Sigmoid colon (tissue), 4 donors: ENCODE measurements around the gene MIPEP.

Experiments
- CTCF ChIP-seq, 4 experiments: fragments of 450-650 bp in 3 of 4; fragments of 200-600 bp in 1 of 4; IDR thresholded peaks; one replicate each; pipeline ENCODE4 v1.5.1; 2016 to 2019; ENCODE audit warnings: antibody characterized with exemption in 4 of 4, mild to moderate bottlenecking in 3 of 4, moderate library complexity in 2 of 4
- EP300 ChIP-seq, 4 donors: sonication (generic); formaldehyde crosslinking; IDR thresholded peaks; one replicate each; pipeline ENCODE4 v1.6.1; 2017; ENCODE audit warnings: antibody characterized with exemption in 4 of 4
- POLR2A ChIP-seq, 2 donors: fragments of 450-650 bp; IDR thresholded peaks; one replicate each; pipeline ENCODE4 v1.6.1; 2016; ENCODE audit warnings: antibody characterized with exemption in 2 of 2, mild to moderate bottlenecking in 2 of 2, moderate library complexity in 2 of 2
- POLR2AphosphoS5 ChIP-seq, 4 donors: sonication (generic); formaldehyde crosslinking; IDR thresholded peaks; one replicate each; pipeline ENCODE4 v1.6.1; 2017; ENCODE audit warnings: antibody characterized with exemption in 4 of 4

- TF ChIP-seq POLR2A (IDR thresholded peaks at IDR 0.05) (no peak), CTCF (IDR thresholded peaks at IDR 0.05) (no peak), POLR2AphosphoS5 (IDR thresholded peaks at IDR 0.05) (no peak), EP300 (IDR thresholded peaks at IDR 0.05) (no peak)
Observed at GRCh38 chr13:23849670-23850069, 39.5 kb downstream of the MIPEP start.
